ENCODE measurements around the gene MLXIP. TPM values are rescaled to one million over a fixed set of nuclear protein-coding genes. Genes with fewer than 3 reads are reported as not detected.
"Not testable (repeated sequence)": the region's sequence is repeated elsewhere in the genome, so short reads cannot be mapped to it uniquely, and the experiment has no call there.

MLXIP gene
- total and polyA plus RNA-seq, 3 experiments from 2014 or later = 18.3 to 33.9 (median 32.1) TPM

GRCh38 chr12:122166422-122167349 lies 88.1 kb downstream of the MLXIP start:
- Mint-ChIP-seq H3K9me3 (no peaks in the 10 kb centered on the region), H3K27ac (peak overlapping the region; percentile 11 to 86 (median 81)), H3K36me3 (no peaks in the 10 kb centered on the region), H3K4me3 (peak overlapping the region in 6 of 7 donors; percentile 64 to 85 (median 68)), H3K27me3 (peaks cover 3 to 6% of the 10 kb centered on the region in 2 donors), H3K4me1 (peaks cover 23 to 33% (median 31%) of the 10 kb centered on the region in 3 donors)
- no peak overlapping the region for H3K27ac ChIP-seq (ENCODE audit: low read depth, low read length)
- peaks cover 12% of the 10 kb centered on the region for H3K4me1 ChIP-seq (ENCODE audit: insufficient read depth, low read length)
- CTCF ChIA-PET = interaction anchor here (0.9 to 1.9 kb wide), 4 partner anchors 9 to 44 kb away, joined by 3 to 6 read pairs (median 4); no protein-coding TSS in a partner anchor
- POLR2A ChIA-PET = interaction anchor here (0.6 to 1.3 kb wide), 2 partner anchors 59 to 407 kb away, joined by 4 to 5 read pairs; partner anchors contain the start of gene DIABLO
- no peak overlapping the region for H3K4me3 ChIP-seq (ENCODE audit: low read length)
- H3K36me3 ChIP-seq (ENCODE audit: insufficient read depth, low read length) = no peaks in the 10 kb centered on the region
- H3K9me3 ChIP-seq (ENCODE audit: low read length) = no peaks in the 10 kb centered on the region
- DNase-seq = peak in 3 of 5 donors; percentile 11 to 65 (median 17)
- no peaks in the 10 kb centered on the region for H3K27me3 ChIP-seq (ENCODE audit: insufficient read depth, low read length, poor library complexity, severe bottlenecking)

- no peak for DNase-seq
- Histone ChIP-seq H3K36me3 (ENCODE audit: insufficient read depth, low read length) (no peaks in the 10 kb centered on the region), H3K27me3 (ENCODE audit: insufficient read depth, low read length, poor library complexity, severe bottlenecking) (no peaks in the 10 kb centered on the region), H3K27ac (ENCODE audit: low read depth, low read length) (no peak overlapping the region), H3K4me1 (ENCODE audit: insufficient read depth, low read length) (peaks cover 7% of the 10 kb centered on the region), H3K9me3 (ENCODE audit: low read length) (no peaks in the 10 kb centered on the region), H3K4me3 (ENCODE audit: low read length) (no peak overlapping the region)
- Mint-ChIP-seq H3K4me1 (peaks cover 17 to 25% (median 23%) of the 10 kb centered on the region in 3 donors), H3K4me3 (peak overlapping the region in 6 of 7 donors; percentile 64 to 85 (median 68)), H3K9me3 (no peaks in the 10 kb centered on the region), H3K27ac (peak overlapping the region; percentile 11 to 86 (median 81)), H3K27me3 (peaks cover 3 to 6% of the 10 kb centered on the region in 2 donors), H3K36me3 (no peaks in the 10 kb centered on the region)
- ChIA-PET POLR2A (interaction anchor here (0.6 to 1.3 kb wide), 2 partner anchors 58 to 408 kb away, joined by 4 to 5 read pairs; partner anchors contain the start of gene DIABLO), CTCF (interaction anchor here (0.9 to 1.9 kb wide), 4 partner anchors 9 to 44 kb away, joined by 3 to 6 read pairs (median 4); no protein-coding TSS in a partner anchor)
Measured at GRCh38 chr12:122167356-122167925, 88.9 kb downstream of the MLXIP start.

GRCh38 chr12:122168492-122168891 lies 89.9 kb downstream of the MLXIP start:
- Histone ChIP-seq H3K36me3 (ENCODE audit: insufficient read depth, low read length) (no peaks in the 10 kb centered on the region), H3K27me3 (ENCODE audit: insufficient read depth, low read length, poor library complexity, severe bottlenecking) (no peaks in the 10 kb centered on the region), H3K27ac (ENCODE audit: low read depth, low read length) (no peak overlapping the region), H3K4me1 (ENCODE audit: insufficient read depth, low read length) (peaks cover 7% of the 10 kb centered on the region), H3K9me3 (ENCODE audit: low read length) (no peaks in the 10 kb centered on the region), H3K4me3 (ENCODE audit: low read length) (no peak overlapping the region)
- Mint-ChIP-seq H3K9me3 (no peaks in the 10 kb centered on the region), H3K27ac (peak overlapping the region in 2 of 8 donors; percentile 25 to 87), H3K27me3 (peaks cover 3 to 6% of the 10 kb centered on the region in 2 donors), H3K4me3 (no peak overlapping the region), H3K36me3 (no peaks in the 10 kb centered on the region), H3K4me1 (peaks cover 11 to 16% (median 13%) of the 10 kb centered on the region in 3 donors)
- DNase-seq = no peak
- ChIA-PET CTCF (no interaction called here), POLR2A (interaction anchor here (0.5 kb wide), 1 partner anchor 10 kb away, joined by 3 read pairs; no protein-coding TSS in a partner anchor)

GRCh38 chr12:122171399-122171798 lies 92.8 kb downstream of the MLXIP start:
- no peak for DNase-seq
- Histone ChIP-seq H3K27me3 (ENCODE audit: insufficient read depth, low read length, poor library complexity, severe bottlenecking) (no peaks in the 10 kb centered on the region), H3K4me1 (ENCODE audit: insufficient read depth, low read length) (peaks cover 6% of the 10 kb centered on the region), H3K36me3 (ENCODE audit: insufficient read depth, low read length) (no peaks in the 10 kb centered on the region), H3K27ac (ENCODE audit: low read depth, low read length) (no peak overlapping the region), H3K9me3 (ENCODE audit: low read length) (no peaks in the 10 kb centered on the region), H3K4me3 (ENCODE audit: low read length) (no peak overlapping the region)
- Mint-ChIP-seq H3K4me1 (peaks cover 9 to 15% (median 12%) of the 10 kb centered on the region in 3 donors), H3K27ac (no peak overlapping the region), H3K27me3 (peaks cover 2 to 6% of the 10 kb centered on the region in 2 donors), H3K9me3 (peaks cover 0 to 1% (median 0%) of the 10 kb centered on the region in 5 donors), H3K36me3 (no peaks in the 10 kb centered on the region), H3K4me3 (no peak overlapping the region)
- POLR2A ChIA-PET = no interaction called here
- CTCF ChIA-PET = no interaction called here

GRCh38 chr12:122172262-122172939 lies 93.8 kb downstream of the MLXIP start:
- H3K4me3 ChIP-seq (ENCODE audit: low read length) = no peak overlapping the region
- CTCF ChIA-PET = no interaction called here
- H3K4me3 Mint-ChIP-seq = no peak overlapping the region
- no peaks in the 10 kb centered on the region for H3K4me1 ChIP-seq (ENCODE audit: insufficient read depth, low read length)
- peaks cover under 1 to 5% (median 2%) of the 10 kb centered on the region in 3 donors for H3K4me1 Mint-ChIP-seq
- no peak overlapping the region for H3K27ac ChIP-seq (ENCODE audit: low read depth, low read length)
- peaks cover 0 to 1% (median 0%) of the 10 kb centered on the region in 5 donors for H3K9me3 Mint-ChIP-seq
- no peaks in the 10 kb centered on the region for H3K36me3 ChIP-seq (ENCODE audit: insufficient read depth, low read length)
- no peak for DNase-seq
- POLR2A ChIA-PET = no interaction called here
- peaks cover 2 to 6% of the 10 kb centered on the region in 2 donors for H3K27me3 Mint-ChIP-seq
- H3K27ac Mint-ChIP-seq = no peak overlapping the region
- no peaks in the 10 kb centered on the region for H3K36me3 Mint-ChIP-seq
- no peaks in the 10 kb centered on the region for H3K9me3 ChIP-seq (ENCODE audit: low read length)
- H3K27me3 ChIP-seq (ENCODE audit: insufficient read depth, low read length, poor library complexity, severe bottlenecking) = no peaks in the 10 kb centered on the region

GRCh38 chr12:122174155-122174845 lies 95.7 kb downstream of the MLXIP start, which contains the start of gene IL31:
Gene IL31 (minus strand): TSS chr12:122174221. CDS start chr12:122174172, 49 bp downstream.
- no peaks in the 10 kb centered on the region for H3K4me1 ChIP-seq (ENCODE audit: insufficient read depth, low read length)
- ChIA-PET POLR2A (no interaction called here), CTCF (no interaction called here)
- no peaks in the 10 kb centered on the region for H3K27me3 ChIP-seq (ENCODE audit: insufficient read depth, low read length, poor library complexity, severe bottlenecking)
- no peaks in the 10 kb centered on the region for H3K9me3 ChIP-seq (ENCODE audit: low read length)
- peak within 1 kb of the TSS in 1 of 8 donors; percentile 76 for H3K27ac Mint-ChIP-seq
- no peaks in the 10 kb centered on the region for H3K36me3 Mint-ChIP-seq
- no peaks in the 10 kb centered on the region for H3K36me3 ChIP-seq (ENCODE audit: insufficient read depth, low read length)
- no peak within 1 kb of the TSS for H3K4me3 Mint-ChIP-seq
- H3K4me1 Mint-ChIP-seq = no peaks in the 10 kb centered on the region
- no peak for DNase-seq
- no peak within 1 kb of the TSS for H3K4me3 ChIP-seq (ENCODE audit: low read length)
- peaks cover 0 to 1% (median 0%) of the 10 kb centered on the region in 5 donors for H3K9me3 Mint-ChIP-seq
- peaks cover 2% of the 10 kb centered on the region in 2 donors for H3K27me3 Mint-ChIP-seq
- no peak within 1 kb of the TSS for H3K27ac ChIP-seq (ENCODE audit: low read depth, low read length)

- H3K4me3 Mint-ChIP-seq; H3K36me3 Mint-ChIP-seq; H3K36me3 ChIP-seq (ENCODE audit: insufficient read depth, low read length); DNase-seq; H3K9me3 ChIP-seq (ENCODE audit: low read length); H3K9me3 Mint-ChIP-seq; H3K4me1 Mint-ChIP-seq; H3K4me3 ChIP-seq (ENCODE audit: low read length); H3K27me3 Mint-ChIP-seq; H3K4me1 ChIP-seq (ENCODE audit: insufficient read depth, low read length); POLR2A ChIA-PET; H3K27ac Mint-ChIP-seq; H3K27ac ChIP-seq (ENCODE audit: low read depth, low read length); H3K27me3 ChIP-seq (ENCODE audit: insufficient read depth, low read length, poor library complexity, severe bottlenecking); CTCF ChIA-PET: not testable (repeated sequence)
Measured at GRCh38 chr12:122176473-122176872, 97.9 kb downstream of the MLXIP start.
